Fibroblast of peridontal ligament (primary cell): ENCODE measurements around the gene ZC3H12A.
A peak's percentile ranks its signal among the peaks of the same experiment; 100 is the strongest.

Source experiments
- DNase-seq: peaks from one replicate; pipeline ENCODE4 v3.0.0-alpha.2; 2010; ENCODE audit errors: extremely low read depth

The ZC3H12A gene

DNA sequence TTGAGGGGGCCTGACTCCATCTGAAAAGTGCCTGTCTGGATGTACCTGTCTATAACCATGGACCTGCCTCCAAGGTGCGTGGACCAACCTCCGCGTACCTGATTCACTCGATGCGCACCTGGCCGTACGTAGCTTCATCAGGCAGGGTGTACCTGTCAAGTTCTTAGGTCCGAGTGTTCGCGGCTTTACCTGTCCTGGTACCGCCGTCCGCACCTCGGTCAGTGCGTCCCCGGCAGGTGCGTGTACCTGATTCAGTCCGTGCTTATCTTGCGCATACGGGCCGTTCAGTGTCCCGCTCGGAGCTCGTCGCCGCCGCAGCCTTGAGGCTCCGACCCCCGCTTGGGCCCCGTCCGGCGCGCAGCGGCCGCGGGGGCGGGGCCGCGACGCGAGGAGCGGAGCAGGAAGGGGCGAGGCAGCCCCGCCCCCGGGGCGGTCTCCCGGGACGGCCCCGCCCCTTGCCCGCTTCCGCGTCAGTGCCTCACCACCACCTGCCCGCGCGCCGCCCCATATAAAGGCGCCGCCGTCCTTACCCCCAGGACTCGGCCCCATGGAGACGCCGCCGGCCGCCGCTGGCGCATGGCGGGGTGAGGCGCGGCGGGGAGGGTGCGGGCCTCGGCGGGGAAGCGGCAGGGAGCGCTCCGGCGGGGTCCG lies at the start of gene ZC3H12A:
ZC3H12A (plus strand) TSS at position 535 of the 651 bp plus-strand sequence. CDS start 917 bp downstream, outside the sequence.
- DNase-seq = peak; percentile 75

DNA sequence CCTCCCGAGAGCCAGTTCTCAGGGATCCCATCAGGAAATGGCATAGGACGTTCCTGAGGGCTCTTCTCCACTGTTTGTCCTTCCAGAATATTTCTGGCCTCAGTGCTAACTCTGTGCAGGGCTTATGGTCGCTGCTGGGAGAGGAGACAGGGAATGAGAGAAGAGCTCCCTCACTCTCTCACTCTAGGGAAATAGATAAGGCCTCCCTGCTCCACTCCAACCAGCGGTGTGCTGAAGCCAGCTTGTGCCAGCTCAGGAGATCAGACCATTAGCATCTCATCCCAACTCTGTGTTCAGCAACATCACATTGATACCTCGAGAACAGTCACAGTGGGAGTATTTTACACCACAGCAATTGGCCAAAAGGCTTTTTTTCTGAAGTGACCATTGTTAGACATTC lies 49.2 kb upstream of the ZC3H12A start:
- no peak for DNase-seq

DNA sequence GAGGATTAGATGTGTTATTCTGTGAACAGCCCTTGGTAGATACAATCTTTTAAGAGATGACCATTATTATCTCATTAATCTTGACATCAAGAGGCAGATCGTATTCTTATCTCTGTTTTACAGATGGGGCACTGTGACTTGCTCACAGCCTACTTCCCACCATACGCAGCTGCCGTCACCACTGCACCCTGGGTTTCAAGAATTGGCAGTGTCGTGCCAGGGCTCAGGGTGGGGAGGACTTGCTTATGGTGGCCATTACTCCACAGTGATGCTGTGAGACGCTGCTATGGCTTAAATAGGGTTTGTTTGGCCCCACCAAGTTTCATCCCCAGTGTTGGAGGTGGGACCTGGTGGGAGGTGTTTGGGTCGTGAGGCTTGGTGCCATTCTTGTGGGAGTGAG lies 45.4 kb upstream of the ZC3H12A start:
- DNase-seq = no peak

DNA sequence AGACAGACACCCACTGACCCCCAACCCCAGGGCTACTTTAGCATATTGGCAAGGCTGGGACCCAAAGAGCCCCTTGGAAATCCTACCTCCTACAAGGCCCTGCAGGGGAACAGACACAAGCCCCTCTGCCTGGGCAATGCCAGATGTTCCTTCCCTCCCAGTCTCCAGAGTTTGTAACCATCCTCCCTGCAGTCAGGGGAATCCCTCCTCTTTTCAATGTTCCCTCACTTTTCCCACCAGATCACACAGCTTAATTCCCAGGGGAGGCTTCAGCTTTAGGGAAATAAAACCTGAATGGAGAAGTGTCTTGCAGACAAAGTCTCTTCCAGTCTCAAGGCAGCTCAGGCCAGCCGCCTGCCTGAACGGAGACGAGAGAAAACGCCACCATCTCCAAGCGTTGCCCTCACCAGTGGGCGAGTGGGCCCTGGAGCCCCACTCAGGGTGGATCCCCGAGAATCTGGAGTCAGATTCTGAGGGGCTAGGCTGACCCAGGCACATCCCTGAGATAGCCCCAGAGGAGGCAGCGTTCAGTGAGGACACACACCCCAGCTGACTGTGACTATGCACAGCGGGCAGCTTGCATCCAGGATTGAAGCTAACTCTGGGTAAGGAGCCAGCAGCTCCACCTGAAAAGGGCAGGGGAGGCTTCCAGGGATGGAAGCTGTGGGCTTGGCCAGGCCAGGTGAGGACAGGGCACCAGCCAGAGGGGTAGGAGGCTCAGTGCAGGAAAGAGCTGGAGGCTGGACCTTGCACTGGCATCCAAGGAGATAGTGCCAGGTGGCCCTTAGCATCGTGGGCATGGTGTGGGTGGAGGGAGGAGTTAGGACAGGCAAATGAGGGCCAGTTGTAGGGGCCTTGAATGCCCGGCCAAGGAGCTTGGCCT lies 44.0 kb upstream of the ZC3H12A start:
- no peak for DNase-seq

DNA sequence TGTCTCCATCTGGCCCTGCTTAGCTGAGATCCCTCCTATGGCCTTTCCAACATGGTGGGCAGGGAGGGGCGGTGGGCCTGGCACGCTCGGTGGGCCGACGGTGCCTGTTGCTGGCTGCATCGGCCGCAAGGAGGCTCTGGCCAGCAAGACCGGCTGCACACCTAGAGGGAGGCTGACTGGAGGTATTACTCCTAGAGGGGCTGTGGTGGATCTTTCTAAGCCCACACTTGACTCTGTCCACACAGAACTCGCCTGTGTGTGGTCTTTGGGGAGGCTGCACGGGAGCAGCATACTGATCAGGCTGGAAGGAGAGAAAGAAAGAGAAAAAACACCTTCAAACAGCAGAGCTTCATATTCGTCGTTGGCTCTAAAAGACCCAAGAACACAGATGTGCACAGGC lies 41.7 kb upstream of the ZC3H12A start:
- DNase-seq = no peak

DNA sequence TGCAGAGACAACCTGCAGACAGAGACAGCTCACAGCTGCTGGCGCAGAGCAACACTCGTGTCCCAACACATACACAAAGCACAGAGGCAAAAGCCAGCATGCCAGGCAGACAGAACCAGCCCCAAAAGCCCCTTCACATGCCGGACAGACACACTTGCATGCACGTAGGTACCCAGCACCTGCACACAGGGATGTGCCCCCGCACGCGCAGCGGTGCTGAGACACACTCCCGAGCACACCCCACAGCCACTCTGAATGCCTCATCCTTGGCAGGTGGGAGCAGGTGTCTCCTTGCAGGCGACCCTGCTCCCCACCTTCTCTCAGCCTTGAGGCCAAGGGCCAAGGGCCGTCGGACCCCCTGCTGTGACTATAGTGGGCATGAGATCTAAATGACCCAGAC lies 41.2 kb upstream of the ZC3H12A start:
- no peak for DNase-seq

GRCh38 chr1:37434292-37435225 lies 39.8 kb upstream of the ZC3H12A start:
- DNase-seq = peak; percentile 25

DNA sequence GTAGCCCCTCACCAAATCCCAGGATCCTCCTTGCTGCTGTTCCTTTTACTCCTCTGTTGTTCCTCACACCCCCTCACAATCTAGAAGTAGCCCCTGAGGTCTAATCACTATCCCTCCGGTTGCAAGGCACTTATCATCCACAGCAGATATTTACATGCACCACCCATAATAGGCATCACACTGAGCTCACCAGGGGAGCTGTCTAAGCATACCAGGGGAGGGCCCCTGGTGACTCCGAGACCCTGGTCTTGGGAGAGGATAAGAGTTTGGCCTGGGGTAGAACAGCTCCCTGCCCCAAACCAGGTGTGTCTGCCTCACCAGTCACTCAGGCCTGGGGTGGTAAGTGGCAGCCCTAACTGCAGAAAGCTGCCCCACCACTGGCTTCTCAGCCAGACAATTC lies 37.3 kb upstream of the ZC3H12A start:
- no peak for DNase-seq

- no peak for DNase-seq
These were observed 36.1 kb upstream of the ZC3H12A start for GRCh38 chr1:37438037-37438868.

DNA sequence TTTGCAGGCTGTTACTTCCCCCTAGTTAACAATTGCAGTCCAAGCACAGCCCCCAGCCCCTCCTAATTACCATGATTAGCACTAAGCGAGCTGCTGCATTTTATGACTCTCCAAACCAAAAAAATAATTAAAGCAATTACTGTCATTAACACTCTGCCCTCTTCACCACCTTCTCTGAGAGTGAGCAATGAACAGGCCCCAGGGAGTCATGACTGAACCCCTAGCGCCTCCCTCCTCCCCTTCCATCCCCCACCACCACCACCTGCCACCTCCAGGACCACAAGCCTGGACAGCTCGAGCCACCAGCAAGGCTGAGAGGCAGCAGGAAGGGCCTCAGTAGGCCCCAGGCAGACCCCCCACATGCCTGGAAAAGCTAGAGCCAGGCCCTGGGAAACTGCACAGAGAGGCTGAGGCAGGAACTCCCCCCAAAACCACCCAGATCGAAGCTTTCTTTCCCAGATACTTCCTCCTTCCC lies 35.5 kb upstream of the ZC3H12A start:
- DNase-seq = no peak

- DNase-seq = no peak
These were observed 34.9 kb upstream of the ZC3H12A start for GRCh38 chr1:37439349-37439995.

DNA sequence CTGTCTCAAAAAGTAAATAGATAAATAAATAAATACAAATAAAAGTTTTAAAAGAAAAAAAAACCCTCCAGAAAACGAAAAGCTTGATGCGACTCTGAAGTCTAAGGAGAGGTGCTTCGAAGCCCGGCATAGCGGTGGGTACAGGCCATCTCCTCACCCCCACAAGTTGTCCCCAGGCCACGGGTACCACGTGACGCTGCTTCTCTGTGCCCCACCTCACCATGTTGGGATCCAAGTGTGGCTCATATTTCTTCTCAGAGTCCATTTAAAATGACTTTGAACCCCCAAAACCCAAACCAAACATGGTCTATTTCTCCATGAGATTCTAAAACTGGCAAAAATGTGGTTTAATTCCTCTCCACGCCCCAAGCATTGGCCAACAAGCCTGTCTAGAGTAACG lies 32.9 kb upstream of the ZC3H12A start:
- DNase-seq = no peak

- DNase-seq = no peak
These were observed 32.2 kb upstream of the ZC3H12A start for GRCh38 chr1:37442139-37442538.

- DNase-seq = no peak
These were observed 31.7 kb upstream of the ZC3H12A start for GRCh38 chr1:37442644-37443043.

GRCh38 chr1:37446874-37447273 lies 27.5 kb upstream of the ZC3H12A start:
- no peak for DNase-seq

DNA sequence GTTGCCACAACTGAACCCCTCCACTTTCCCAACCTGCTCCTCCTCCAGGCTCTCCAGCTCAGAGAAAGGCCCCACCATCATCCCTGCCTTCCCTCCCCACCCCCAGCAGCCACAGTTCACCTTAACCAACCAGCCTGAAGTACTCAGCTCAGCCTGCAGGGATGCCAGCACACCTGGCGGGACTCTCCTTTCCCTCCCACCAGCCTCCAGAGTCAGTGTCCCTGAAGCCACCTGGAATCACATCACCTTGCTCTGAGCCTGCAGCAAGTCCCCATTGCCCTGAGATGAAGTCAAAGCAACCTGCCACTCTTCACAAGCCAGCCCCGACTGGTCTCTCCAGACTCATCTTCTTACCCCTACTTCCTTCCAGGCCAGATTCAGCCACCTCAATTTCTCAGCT lies 26.2 kb upstream of the ZC3H12A start:
- DNase-seq = no peak

DNA sequence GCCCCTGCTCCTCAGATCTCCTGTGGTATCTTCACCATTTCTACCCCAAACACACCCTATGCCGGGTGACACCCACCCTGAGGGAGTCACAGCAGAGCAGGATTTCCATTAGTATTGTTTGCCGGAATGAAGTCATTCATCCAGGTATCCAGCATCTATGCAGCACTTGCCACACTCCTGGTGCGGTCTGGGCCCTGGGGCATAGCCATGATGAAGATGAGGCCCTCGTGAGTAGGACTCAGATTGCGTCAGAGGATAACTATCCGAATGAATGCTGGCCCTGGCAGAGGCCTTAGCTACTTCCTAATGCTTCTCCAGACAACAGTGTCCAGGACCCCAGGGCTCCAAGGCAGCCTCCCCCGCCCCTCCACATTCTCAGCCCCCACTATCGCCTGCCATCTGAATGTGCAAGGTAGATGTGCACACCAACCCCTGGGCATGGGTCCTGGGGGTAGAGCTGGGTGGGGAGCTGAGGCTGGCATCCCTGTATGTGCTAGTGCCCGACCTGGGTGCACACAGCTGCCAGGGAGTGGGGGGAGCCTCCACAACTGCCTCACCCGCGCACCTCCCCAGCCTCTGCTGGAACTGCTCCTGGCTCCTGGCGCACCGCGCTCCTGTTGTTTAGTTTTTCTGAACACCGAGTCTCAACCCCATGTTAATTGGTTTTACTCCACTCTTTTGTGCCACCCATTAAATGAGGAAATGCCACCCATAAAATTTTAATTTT lies 25.5 kb upstream of the ZC3H12A start:
- peak; percentile 19 for DNase-seq

DNA sequence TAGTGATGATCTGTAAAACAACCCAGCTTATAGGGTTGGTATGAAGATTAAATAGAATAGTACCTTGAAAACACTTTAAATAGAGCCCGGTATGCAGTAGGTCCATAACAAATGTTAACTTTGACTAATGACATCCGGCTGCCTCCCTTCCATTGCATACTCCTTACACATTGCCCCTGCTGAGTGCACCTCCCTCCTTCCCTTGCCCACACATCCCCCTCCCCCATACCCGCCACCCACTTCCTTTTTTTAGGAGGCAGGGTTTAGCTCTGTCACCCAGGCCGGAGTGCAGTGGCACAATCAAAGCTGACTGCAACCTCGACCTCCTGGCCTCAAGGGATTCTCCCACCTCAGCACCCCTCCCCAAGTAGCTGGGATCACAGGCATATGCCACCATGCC lies 24.4 kb upstream of the ZC3H12A start:
- no peak for DNase-seq

- no peak for DNase-seq
These were observed 22.0 kb upstream of the ZC3H12A start for GRCh38 chr1:37452416-37452815.

- no peak for DNase-seq
These were observed 20.7 kb upstream of the ZC3H12A start for GRCh38 chr1:37453647-37454046.
